ENCODE results near the gene DDOST. TPM values are rescaled to one million over a fixed set of nuclear protein-coding genes. Genes with fewer than 3 reads are reported as not detected.

Gene DDOST
- total RNA-seq (100 to 1,000 TPM in 1 of 2 experiments, 10 to 100 TPM in 1; 96.1 to 101 TPM), total RNA-seq (88.1 to 321 (median 124) reads per million in 172 experiments)
- 131 TPM for polyA plus RNA-seq (2013, experiment 1 of 2)
- 121 TPM for polyA plus RNA-seq (2013, experiment 2 of 2)

- intact Hi-C loops (cut with DNase I, micrococcal nuclease), result loop anchor here in 1 of 2 experiments (2.0 kb wide), 1 partner anchor 125 kb away; the partner anchor contains the start of gene HP1BP3
- H3K4me3 Mint-ChIP-seq, result peak within 1 kb of the TSS; percentile 97
- H3K36me3 ChIP-seq (ENCODE audit: insufficient read depth, low read length), result peaks cover 27% of the 10 kb centered on the region
- H3K27me3 Mint-ChIP-seq, result no peaks in the 10 kb centered on the region
- CTCF ChIA-PET, result interaction anchor here (0.6 to 1.6 kb wide), 5 partner anchors 12 to 128 kb away, joined by 4 to 6 read pairs (median 4); no protein-coding TSS in a partner anchor
- DNase-seq (peak; percentile 86 to 98 (median 93)), ATAC-seq (ENCODE audit: poor library complexity) (peak; percentile 96)
- peak within 1 kb of the TSS; percentile 77 to 84 for H3K27ac ChIP-seq (ENCODE audit: low read depth in 1 of 2, low read length in 2 of 2)
- H3K4me1 Mint-ChIP-seq (ENCODE audit: low read depth), result peaks cover 50% of the 10 kb centered on the region
- TF ChIP-seq, protein P1, sequence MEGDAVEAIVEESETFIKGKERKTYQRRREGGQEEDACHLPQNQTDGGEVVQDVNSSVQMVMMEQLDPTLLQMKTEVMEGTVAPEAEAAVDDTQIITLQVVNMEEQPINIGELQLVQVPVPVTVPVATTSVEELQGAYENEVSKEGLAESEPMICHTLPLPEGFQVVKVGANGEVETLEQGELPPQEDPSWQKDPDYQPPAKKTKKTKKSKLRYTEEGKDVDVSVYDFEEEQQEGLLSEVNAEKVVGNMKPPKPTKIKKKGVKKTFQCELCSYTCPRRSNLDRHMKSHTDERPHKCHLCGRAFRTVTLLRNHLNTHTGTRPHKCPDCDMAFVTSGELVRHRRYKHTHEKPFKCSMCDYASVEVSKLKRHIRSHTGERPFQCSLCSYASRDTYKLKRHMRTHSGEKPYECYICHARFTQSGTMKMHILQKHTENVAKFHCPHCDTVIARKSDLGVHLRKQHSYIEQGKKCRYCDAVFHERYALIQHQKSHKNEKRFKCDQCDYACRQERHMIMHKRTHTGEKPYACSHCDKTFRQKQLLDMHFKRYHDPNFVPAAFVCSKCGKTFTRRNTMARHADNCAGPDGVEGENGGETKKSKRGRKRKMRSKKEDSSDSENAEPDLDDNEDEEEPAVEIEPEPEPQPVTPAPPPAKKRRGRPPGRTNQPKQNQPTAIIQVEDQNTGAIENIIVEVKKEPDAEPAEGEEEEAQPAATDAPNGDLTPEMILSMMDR (IDR thresholded peaks at IDR 0.05), result peak; percentile 54
- H3K9me3 ChIP-seq (ENCODE audit: control insufficient read depth in 1 of 2, insufficient read depth in 1 of 2, low read length in 2 of 2), result no peaks in the 10 kb centered on the region
- peaks cover 47% of the 10 kb centered on the region for H3K36me3 Mint-ChIP-seq (ENCODE audit: low read depth)
- peaks cover 45% of the 10 kb centered on the region for H3K4me1 ChIP-seq (ENCODE audit: insufficient read depth, low read length)
- peak within 1 kb of the TSS; percentile 88 for H3K27ac Mint-ChIP-seq
- no peaks in the 10 kb centered on the region for H3K9me3 Mint-ChIP-seq
- peak within 1 kb of the TSS; percentile 99 for H3K4me3 ChIP-seq (ENCODE audit: low read length)
- POLR2A ChIA-PET, result interaction anchor here (0.7 to 2.4 kb wide), 7 partner anchors 15 to 153 kb away, joined by 3 to 35 read pairs (median 4); partner anchors contain the start of genes HP1BP3, KIF17 and PINK1
- no peaks in the 10 kb centered on the region for H3K27me3 ChIP-seq (ENCODE audit: control insufficient read depth in 1 of 2, insufficient read depth in 2 of 2, low read length in 2 of 2)
Observed at GRCh38 chr1:20661207-20662109, at the start of gene DDOST. DDOST (minus strand) TSS chr1:20661369; CDS start chr1:20661350, 19 bp downstream.

DNA sequence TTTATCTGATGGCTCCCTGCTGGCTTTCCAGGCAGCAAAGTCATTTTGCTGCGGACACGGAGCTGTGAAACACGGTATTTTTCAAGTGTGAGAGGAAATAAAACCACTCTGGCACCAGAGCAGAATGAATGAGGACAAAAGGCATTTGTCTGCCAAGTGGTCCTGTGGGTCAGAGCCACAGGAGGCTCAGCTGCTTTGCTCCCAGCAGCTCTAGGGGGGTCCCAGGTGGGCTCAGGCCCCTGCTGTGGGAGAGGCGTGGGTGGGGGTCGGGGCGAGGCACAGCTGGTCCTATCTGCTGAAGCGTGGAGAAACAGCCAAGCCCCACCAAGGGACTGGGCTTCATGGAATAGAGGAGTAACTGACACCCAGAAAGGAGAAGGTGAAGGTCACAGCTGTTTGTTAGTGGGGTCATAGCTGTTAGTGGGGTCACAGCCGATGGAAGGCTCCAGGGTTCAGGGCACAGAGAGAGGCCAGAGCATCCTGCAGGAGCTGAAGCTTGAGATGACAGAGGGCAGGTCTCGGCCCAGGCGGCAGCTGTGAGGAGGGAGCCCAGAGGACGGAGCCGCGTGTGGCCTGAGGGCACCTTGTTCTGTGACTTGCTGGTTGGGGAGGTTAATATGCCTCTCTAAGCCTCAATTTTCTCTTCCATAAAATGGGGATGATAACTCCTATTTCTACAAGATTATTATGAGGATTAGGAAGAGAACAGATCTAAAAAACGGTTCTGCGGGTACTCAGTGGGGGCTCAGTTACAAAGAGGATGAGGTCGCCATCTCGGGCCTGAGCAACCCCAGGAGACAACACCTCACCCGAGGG is 49.5 kb upstream of the DDOST start:
- Histone ChIP-seq H3K36me3 (ENCODE audit: insufficient read depth, low read length) (no peaks in the 10 kb centered on the region), H3K9me3 (ENCODE audit: control insufficient read depth in 1 of 2, insufficient read depth in 1 of 2, low read length in 2 of 2) (peaks cover 0 to 5% of the 10 kb centered on the region in 2 experiments), H3K4me1 (ENCODE audit: insufficient read depth, low read length) (no peaks in the 10 kb centered on the region), H3K4me3 (ENCODE audit: low read length) (no peak overlapping the region), H3K27ac (ENCODE audit: low read depth in 1 of 2, low read length in 2 of 2) (no peak overlapping the region), H3K27me3 (ENCODE audit: control insufficient read depth in 1 of 2, insufficient read depth in 2 of 2, low read length in 2 of 2) (peaks cover 5 to 7% of the 10 kb centered on the region in 2 experiments)
- TF ChIP-seq, protein P1 (IDR thresholded peaks at IDR 0.05), result no peak
- Mint-ChIP-seq H3K9me3 (no peaks in the 10 kb centered on the region), H3K4me3 (no peak overlapping the region), H3K4me1 (ENCODE audit: low read depth) (no peaks in the 10 kb centered on the region), H3K27me3 (peaks cover 15% of the 10 kb centered on the region), H3K36me3 (ENCODE audit: low read depth) (no peaks in the 10 kb centered on the region), H3K27ac (no peak overlapping the region)
- ChIA-PET POLR2A (no interaction called here), CTCF (no interaction called here)
- intact Hi-C loops (cut with DNase I, micrococcal nuclease), result no loop called here
- ATAC-seq (ENCODE audit: poor library complexity), result no peak
- no peak for DNase-seq

GRCh38 chr1:20709868-20710267 is 48.7 kb upstream of the DDOST start:
- TF ChIP-seq, protein P1 (IDR thresholded peaks at IDR 0.05), result no peak
- no peaks in the 10 kb centered on the region for H3K36me3 ChIP-seq (ENCODE audit: insufficient read depth, low read length)
- H3K4me1 Mint-ChIP-seq (ENCODE audit: low read depth), result no peaks in the 10 kb centered on the region

More at GRCh38 chr1:20709868-20710267, 48.7 kb upstream of the DDOST start:
- intact Hi-C loops (cut with DNase I, micrococcal nuclease), result no loop called here
- ATAC-seq (ENCODE audit: poor library complexity) (no peak), DNase-seq (no peak)
- H3K27ac ChIP-seq (ENCODE audit: low read depth in 1 of 2, low read length in 2 of 2), result no peak overlapping the region
- CTCF ChIA-PET, result no interaction called here
- POLR2A ChIA-PET, result no interaction called here
- no peak overlapping the region for H3K4me3 ChIP-seq (ENCODE audit: low read length)
- no peaks in the 10 kb centered on the region for H3K9me3 Mint-ChIP-seq
- H3K4me1 ChIP-seq (ENCODE audit: insufficient read depth, low read length), result no peaks in the 10 kb centered on the region
- no peak overlapping the region for H3K4me3 Mint-ChIP-seq
- peaks cover 0 to 4% of the 10 kb centered on the region in 2 experiments for H3K27me3 ChIP-seq (ENCODE audit: control insufficient read depth in 1 of 2, insufficient read depth in 2 of 2, low read length in 2 of 2)
- H3K27me3 Mint-ChIP-seq, result peaks cover 7% of the 10 kb centered on the region
- no peak overlapping the region for H3K27ac Mint-ChIP-seq
- no peaks in the 10 kb centered on the region for H3K36me3 Mint-ChIP-seq (ENCODE audit: low read depth)
- H3K9me3 ChIP-seq (ENCODE audit: control insufficient read depth in 1 of 2, insufficient read depth in 1 of 2, low read length in 2 of 2), result peaks cover 0 to 5% of the 10 kb centered on the region in 2 experiments

Measured in CD4-positive, alpha-beta T cell (primary cell).